ENCODE data around the gene MRPS6. TPM values are rescaled to one million over a fixed set of nuclear protein-coding genes. Genes with fewer than 3 reads are reported as not detected.

Gene MRPS6
- total RNA-seq, 1 donor from 2014 or later = 20.0 TPM

GRCh38 chr21:34129901-34130715, 56.7 kb downstream of the MRPS6 start:
- DNase-seq (ENCODE audit: low spot score in 2 of 2) (no peak), FAIRE-seq (no peak)

GRCh38 chr21:34130716-34130985, 57.3 kb downstream of the MRPS6 start:
- FAIRE-seq = no peak
- DNase-seq (ENCODE audit: low spot score in 2 of 2) = no peak

DNA sequence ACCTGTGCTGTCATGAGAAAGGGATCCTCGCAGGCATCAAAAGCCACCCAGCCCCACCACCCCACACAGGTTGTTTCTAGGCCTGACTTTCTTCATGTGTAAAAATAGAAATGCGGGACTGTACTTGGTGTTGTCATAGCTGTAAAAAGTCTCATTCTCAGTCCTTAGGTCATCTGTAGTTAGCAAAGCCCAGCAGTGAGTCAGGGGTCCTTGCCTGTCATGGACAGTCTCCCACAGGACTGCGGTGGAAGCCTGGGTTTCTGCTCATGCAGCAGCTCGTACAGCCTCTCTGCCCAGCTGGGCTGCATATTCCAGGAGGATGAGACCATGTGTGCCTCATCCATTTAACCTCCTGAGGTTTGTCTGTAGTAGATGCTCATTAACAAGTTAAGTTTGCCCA, 58.2 kb downstream of the MRPS6 start:
- FAIRE-seq (no peak), DNase-seq (ENCODE audit: low spot score in 2 of 2) (no peak)

DNA sequence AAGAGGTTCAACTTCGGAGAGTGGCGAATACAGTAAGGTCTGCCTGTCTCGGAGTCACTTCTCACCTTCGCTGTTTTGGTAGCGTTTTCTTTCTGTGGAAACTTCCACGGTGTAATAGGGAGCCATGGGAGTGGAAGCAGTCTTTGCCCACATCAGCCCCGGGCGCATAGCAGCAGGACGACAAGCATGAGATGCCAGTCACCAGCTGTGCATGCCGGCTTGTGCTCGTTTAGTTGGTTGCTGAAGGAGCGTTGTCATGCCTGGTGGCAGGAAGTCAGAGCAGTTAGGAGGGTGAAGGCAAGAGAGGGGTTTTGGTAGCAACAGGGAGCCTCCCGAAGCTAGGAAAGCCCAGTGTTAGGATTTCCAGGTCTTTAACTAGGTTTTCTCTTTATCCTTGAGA, 58.8 kb downstream of the MRPS6 start:
- FAIRE-seq (no peak), DNase-seq (ENCODE audit: low spot score in 2 of 2) (no peak)

DNA sequence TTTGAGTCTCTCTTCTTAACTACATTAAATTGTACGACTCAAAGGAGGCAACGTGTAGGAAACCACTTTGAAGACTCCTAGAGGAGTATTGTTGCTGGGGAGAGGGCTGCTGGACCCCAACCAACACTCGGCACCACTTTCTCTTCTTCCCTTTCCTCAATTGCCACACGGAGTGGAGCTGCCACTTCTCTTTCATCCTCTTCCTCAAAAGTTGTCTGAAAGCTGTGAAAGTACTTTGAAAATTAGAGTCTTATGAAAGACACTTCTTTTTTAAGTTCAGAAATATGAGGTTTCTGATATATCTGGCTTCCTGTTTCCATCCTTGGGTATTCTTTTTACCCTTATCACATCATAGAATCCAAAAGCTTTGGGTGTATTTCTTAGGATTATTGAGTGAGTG, 59.5 kb downstream of the MRPS6 start:
- DNase-seq (ENCODE audit: low spot score in 2 of 2) = no peak
- FAIRE-seq = no peak

- DNase-seq (ENCODE audit: low spot score in 2 of 2) (no peak), FAIRE-seq (no peak)
Observed at GRCh38 chr21:34133392-34133791, 60.0 kb downstream of the MRPS6 start.

DNA sequence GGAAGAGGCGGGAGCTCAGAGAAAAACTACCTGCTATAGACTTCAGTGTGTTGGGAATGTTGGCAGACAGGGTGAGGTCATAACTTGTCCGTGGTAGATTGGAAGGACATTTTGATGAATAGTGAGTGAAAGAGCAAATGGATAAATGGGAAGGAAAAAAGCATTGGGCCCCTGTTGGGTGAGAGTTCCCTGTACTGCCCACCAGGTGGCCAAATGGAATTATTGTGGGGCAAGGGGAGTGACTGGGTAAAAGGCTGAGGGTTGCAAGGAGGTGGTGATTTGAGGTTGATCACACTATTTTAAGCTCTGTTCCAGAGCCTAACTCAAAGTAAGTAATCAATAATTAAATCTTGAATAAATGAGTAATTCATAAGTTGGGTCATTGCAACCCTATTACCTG, 60.4 kb downstream of the MRPS6 start:
- DNase-seq (ENCODE audit: low spot score in 2 of 2) (no peak), FAIRE-seq (no peak)

- FAIRE-seq = no peak
Observed at GRCh38 chr21:34135330-34135729, 62.0 kb downstream of the MRPS6 start.

DNA sequence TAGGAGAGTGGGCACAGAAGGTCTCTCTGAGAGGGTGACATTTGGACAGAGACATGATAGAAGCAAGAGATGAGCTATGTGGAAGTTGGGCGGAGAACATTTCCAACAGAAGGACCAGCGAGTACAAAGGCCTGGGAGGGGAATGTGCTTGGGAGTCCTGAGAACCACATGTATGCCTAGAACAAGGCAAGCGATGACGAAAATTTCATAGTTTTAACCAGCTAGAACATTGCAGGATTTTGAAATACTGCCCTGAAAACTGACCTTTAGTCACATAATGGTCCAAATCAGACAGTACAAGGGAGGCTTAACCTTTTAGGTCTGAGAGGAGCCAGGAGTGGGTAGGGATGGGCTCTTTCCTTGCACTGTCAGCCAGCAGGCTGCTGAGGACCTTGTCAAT, 68.0 kb downstream of the MRPS6 start:
- no peak for FAIRE-seq

More at GRCh38 chr21:34135330-34135729, 62.0 kb downstream of the MRPS6 start:
- DNase-seq (ENCODE audit: low spot score in 2 of 2) = no peak

DNA sequence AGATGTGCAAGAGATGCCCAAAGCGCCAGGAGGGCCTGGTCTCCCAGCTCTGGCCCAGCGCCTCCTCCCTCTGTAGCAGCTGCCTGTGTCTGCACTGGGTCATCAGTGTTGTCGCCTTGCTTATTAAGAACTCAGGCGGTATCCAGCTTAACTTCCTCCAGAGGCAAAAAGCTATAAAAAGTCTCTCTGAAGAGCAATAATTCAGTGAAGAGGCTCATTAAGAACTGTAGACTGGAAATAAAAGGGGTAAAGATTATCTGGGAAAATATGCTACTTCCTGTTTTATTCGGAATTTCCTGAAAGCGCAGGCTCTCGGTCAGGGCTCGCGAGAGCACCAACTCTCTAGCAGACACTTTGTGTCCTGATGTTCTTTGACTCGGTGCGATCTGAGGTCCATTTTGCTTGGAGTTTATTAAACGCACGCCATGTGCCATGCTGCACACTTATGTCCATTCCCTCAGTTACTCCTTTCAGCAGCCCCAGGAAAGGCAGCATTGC, 70.4 kb downstream of the MRPS6 start:
- DNase-seq (ENCODE audit: low spot score in 2 of 2) = no peak
- FAIRE-seq = no peak

More for the DNA sequence above, 68.0 kb downstream of the MRPS6 start:
- DNase-seq (ENCODE audit: low spot score in 2 of 2) = no peak

- DNase-seq (ENCODE audit: low spot score in 2 of 2) (no peak), FAIRE-seq (no peak)
Observed at GRCh38 chr21:34144224-34144623, 70.8 kb downstream of the MRPS6 start.

DNA sequence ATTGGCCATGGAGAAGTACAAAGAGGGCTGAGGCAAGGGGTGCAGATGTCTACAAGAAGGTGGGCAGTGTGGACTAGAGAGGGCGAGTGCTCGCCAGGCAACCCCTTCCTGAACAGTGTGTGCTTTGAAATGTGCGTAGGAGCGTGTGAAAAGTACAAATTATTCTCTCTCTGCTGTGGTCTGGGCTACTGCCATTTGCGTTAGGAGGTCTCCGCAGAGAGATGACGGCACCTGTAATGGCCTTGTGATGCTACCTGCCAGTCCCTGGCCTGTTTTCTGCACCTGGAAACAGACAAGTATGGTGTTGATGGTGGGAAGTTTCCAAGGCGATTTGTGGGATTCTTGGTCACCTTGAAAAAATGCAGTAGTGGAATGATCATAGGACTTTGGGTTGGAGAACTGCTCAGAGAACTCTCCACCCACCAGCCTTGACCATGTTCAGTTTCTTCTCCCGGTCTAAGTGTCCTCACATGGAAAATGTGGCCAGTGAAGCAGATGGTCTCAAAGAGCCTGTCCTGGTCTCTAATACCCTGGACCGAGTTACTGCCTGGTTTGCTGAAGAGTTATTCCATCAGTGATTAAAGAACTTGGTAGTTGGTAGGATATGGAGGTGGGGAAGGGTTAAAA, 74.5 kb downstream of the MRPS6 start:
- DNase-seq (ENCODE audit: low spot score in 2 of 2) (no peak), FAIRE-seq (no peak)

DNA sequence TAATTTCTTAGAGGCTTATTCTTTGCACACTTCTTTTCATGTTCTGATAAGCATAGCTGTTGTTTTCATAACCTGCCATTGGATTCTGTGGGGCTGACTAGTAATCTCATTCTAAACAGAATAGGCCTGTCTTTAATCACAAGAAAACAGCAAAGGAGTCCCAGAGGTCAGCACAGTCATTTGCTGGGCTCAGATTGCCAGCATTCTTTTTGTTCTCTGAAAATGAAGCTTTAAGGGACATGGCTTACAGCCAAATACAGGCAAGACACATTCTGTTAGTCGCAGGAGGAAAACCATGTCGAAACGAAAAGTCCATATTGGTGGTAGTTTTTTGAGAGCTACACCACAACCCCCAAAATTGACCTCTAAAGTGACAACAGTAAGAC, 75.0 kb downstream of the MRPS6 start:
- FAIRE-seq = no peak

GRCh38 chr21:34148826-34149558, 75.6 kb downstream of the MRPS6 start:
- DNase-seq (ENCODE audit: low spot score in 2 of 2) = peak in 1 of 2 donors; percentile 41
- no peak for FAIRE-seq

More for the DNA sequence above, 75.0 kb downstream of the MRPS6 start:
- no peak for DNase-seq (ENCODE audit: low spot score in 2 of 2)

DNA sequence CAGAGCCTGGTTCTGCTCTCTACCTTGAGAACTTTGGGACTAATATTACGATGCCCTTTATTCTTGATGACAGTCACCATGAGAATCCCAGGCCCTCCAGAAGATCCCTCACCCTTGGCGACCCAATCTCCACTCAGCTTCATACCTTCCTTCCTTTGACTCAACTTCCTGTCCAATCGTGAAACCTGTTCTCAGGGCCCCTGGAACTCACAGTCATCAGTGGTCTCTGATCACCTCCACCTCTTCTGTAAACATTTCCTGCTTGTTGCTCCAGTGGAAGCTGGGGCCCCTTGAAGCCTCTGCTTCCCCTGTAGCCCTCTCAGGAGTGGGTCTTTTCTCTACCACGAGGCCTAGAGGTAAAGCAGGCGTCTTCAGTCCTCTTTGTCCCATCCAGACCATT, 79.1 kb downstream of the MRPS6 start:
- no peak for DNase-seq (ENCODE audit: low spot score in 2 of 2)
- FAIRE-seq = no peak

GRCh38 chr21:34154878-34155277, 81.5 kb downstream of the MRPS6 start:
- no peak for FAIRE-seq

GRCh38 chr21:34156957-34157356, 83.6 kb downstream of the MRPS6 start:
- FAIRE-seq = no peak

More at GRCh38 chr21:34154878-34155277, 81.5 kb downstream of the MRPS6 start:
- DNase-seq (ENCODE audit: low spot score in 2 of 2) = no peak

GRCh38 chr21:34157521-34157920, 84.1 kb downstream of the MRPS6 start:
- no peak for DNase-seq (ENCODE audit: low spot score in 2 of 2)
- no peak for FAIRE-seq

More at GRCh38 chr21:34156957-34157356, 83.6 kb downstream of the MRPS6 start:
- no peak for DNase-seq (ENCODE audit: low spot score in 2 of 2)

DNA sequence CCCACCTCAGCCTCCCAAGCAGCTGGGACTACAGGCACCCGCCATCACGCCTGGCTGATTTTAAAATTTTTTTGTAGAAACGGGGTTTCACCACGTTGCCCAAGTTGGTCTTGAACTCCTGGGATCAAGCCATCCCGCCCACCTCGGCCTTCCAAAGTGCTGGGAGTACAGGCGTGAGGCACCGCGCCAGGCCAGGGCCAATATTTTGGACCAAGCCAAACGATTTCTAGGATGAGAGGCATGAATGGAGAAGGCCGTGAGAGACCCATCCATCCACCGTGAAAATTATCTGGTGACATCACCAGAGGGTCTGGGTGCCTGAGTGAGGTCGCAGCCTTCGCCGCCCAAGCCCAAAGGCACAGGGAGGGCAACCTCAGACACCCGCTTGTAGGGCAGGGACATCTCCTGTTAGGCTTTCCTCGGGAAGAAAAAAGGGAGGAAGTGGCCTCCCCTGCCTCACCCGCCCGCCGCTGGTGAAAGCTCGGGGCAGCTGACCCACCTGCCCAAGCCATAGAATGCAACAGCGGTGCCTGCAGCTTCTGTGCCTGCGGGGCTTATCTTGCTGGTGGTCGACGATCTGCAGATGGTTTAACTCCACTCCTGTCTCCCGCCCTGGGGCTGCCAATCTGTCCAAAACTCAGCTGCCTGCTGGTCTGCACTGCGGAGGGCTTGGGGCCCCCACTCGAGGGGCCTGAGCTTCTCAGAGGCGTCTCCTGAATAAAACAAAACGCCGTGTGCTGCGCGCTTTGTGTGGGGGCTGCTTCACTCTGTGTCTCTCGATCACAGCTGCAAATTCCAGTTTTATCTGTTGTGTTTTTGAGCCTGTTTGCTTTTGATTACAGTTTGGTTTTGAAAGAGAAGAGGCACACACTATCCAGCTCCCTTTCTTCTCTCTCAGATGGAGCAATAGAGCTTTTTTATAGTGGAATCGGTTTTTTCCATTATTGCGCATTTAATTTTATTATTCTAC, 85.8 kb downstream of the MRPS6 start:
- FAIRE-seq = no peak
- DNase-seq (ENCODE audit: low spot score in 2 of 2) = no peak

GRCh38 chr21:34166468-34166867, 93.1 kb downstream of the MRPS6 start:
- DNase-seq (ENCODE audit: low spot score in 2 of 2) = no peak
- no peak for FAIRE-seq
